CD4-positive, alpha-beta T cell treated with Interleukin-15 for 1 hour (primary cell): ENCODE measurements around the gene TPSG1.
"Not testable (repeated sequence)": the region's sequence is repeated elsewhere in the genome, so short reads cannot be mapped to it uniquely, and the experiment has no call there.

Experiments
- DNase-seq: peaks from one replicate; pipeline ENCODE4 v3.0.0-alpha.2; 2020

Gene TPSG1

GRCh38 chr16:1213796-1214372, 11.2 kb downstream of the TPSG1 start:
- no peak for DNase-seq

DNA sequence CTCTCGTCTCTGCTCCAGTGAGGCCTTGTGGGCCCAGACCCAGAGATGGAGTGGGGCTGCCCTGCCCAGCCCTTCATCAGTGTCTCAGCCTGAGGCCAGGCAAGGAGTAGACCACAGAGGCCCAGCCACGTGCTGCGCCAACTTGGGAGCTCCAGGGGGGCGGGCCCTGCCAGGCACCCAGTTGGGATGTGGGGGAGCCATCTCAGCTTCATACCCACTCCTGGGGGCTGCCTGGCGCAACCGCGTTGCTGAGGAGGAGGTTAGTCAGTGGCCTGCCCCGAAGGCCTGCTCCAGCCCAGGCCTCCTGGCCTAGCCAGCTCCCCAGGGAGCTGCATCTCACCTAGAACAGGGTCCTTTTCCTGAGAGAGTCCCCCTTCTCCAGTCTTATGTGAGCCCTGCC, 11.8 kb downstream of the TPSG1 start:
- no peak for DNase-seq

GRCh38 chr16:1212616-1213194, 12.4 kb downstream of the TPSG1 start:
- no peak for DNase-seq

DNA sequence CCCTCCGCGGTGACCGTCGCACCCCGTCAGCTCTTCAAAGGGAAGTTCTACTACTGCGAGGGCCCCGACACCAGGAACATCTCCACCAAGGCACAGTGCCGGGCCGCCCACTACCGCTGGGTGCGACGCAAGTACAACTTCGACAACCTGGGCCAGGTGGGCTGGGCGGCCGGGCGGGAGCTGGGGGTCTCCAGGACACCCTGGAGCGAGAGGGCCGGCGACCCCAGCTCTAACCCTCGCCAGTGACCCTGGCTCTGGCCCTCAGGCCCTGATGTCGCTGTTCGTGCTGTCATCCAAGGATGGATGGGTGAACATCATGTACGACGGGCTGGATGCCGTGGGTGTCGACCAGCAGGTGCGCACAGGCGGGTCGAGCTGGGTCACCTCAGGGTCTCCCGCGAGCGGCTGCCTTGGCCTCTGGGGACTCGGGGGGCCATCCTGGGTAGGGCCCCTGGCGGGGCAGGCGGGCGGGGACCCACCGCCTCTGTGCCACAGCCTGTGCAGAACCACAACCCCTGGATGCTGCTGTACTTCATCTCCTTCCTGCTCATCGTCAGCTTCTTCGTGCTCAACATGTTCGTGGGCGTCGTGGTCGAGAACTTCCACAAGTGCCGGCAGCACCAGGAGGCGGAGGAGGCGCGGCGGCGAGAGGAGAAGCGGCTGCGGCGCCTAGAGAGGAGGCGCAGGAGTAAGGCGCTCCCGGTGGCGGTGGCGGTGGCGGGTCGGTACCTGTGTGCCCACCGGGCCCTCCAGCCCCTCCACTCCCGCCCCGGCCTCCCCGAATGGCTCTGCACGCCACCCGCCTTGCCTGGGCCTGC, 13.4 kb downstream of the TPSG1 start:
- no peak for DNase-seq

GRCh38 chr16:1210461-1210860, 14.6 kb downstream of the TPSG1 start:
- DNase-seq: no peak

DNA sequence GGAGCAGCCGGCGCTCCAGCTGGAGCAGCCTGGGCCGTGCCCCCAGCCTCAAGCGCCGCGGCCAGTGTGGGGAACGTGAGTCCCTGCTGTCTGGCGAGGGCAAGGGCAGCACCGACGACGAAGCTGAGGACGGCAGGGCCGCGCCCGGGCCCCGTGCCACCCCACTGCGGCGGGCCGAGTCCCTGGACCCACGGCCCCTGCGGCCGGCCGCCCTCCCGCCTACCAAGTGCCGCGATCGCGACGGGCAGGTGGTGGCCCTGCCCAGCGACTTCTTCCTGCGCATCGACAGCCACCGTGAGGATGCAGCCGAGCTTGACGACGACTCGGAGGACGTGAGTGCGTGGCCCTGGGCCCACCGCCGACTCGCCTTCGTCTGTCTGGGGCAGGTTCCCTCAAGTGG, 16.0 kb downstream of the TPSG1 start:
- DNase-seq: no peak

GRCh38 chr16:1208239-1208830, 16.7 kb downstream of the TPSG1 start:
- DNase-seq: no peak

DNA sequence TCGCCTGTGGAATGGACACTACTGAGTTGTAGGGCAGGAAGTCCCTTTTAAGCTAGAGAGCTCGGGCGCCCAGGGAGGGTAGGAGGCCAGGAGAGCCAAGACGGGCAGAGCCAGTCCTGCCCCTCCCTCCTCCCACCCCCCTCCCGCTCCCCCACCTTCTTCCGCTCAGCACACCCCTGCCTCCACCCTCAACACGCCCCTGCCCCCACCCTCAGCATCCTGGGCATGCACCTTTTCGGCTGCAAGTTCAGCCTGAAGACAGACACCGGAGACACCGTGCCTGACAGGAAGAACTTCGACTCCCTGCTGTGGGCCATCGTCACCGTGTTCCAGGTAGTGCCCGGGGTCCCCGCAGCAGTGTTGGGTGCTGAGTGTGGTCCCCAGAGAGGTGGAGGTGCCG, 18.3 kb downstream of the TPSG1 start:
- no peak for DNase-seq

DNA sequence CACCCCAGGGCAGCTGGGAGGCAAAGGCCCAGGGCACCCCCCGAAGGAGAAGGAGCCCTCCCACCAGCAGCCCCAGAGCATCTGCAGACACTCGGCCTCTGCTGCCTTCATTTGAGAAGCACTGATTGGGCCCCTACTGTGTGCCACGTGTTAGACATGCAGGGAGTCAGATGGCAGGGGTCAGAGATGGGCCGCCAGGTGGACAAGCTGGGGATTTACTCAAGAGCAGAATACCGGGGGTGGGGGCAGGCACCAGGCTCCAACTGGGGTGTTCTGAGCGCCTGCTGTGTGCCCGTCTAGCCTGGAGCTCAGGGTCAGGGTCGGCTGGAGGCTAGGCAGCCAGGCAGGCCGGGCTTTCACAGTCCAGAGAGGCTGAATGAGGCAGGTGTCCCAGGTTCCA, 18.7 kb downstream of the TPSG1 start:
- no peak for DNase-seq

DNA sequence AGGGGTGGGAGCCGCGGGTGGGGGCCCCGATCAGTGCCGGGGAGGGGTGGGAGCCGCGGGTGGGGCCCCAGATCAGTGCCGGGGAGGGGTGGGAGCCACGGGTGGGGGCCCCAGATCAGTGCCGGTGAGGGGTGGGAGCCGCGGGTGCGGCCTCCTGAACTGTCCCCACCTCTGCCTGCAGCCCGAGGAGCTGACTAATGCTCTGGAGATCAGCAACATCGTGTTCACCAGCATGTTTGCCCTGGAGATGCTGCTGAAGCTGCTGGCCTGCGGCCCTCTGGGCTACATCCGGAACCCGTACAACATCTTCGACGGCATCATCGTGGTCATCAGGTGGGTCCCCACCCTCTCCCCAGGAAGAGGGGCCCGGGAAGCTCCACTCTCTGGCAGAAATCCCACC, 20.1 kb downstream of the TPSG1 start:
- no peak for DNase-seq

DNA sequence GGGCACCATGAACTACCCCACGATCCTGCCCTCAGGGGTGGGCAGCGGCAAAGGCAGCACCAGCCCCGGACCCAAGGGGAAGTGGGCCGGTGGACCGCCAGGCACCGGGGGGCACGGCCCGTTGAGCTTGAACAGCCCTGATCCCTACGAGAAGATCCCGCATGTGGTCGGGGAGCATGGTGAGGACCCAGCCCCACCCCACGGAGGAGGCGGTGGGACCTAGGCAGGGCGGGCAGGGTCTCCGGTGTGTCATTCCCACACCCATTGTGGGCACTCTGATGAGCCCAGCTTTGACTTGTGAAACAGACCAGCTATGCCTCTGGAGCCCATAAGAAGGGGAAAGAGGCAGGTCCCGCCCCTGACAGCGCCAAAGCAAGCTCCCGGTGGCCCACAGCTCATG, 22.8 kb downstream of the TPSG1 start:
- DNase-seq: no peak

DNA sequence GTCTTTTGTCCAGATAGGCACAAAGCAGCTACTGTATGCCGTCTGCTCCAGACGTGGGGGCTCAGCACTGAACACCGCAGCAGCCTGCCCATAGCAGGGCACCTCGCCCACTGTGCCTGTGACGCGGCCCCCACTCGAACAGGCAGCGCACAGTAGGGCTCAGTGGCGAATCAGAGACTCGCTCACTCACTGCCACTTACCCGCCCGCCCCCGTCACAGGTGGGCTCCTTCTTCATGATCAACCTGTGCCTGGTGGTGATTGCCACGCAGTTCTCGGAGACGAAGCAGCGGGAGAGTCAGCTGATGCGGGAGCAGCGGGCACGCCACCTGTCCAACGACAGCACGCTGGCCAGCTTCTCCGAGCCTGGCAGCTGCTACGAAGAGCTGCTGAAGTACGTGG, 23.6 kb downstream of the TPSG1 start:
- no peak for DNase-seq

DNA sequence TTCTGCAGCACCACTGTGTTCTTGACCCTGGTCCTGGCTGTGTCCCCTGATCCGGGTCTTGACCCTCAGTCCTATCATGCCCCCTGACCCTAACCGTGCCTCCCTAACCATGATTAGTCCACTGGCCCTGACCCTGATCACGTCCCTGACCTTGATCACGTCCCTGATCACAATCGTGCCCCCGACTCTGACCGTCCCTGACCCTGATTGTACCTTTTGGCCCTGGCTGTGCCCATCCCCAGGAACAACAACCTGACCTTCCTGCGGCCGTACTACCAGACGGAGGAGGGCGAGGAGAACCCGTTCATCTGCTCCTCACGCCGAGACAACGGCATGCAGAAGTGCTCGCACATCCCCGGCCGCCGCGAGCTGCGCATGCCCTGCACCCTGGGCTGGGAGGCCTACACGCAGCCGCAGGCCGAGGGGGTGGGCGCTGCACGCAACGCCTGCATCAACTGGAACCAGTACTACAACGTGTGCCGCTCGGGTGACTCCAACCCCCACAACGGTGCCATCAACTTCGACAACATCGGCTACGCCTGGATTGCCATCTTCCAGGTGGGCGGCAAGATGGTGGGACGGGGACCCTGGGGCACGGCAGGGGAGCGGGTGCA, 24.9 kb downstream of the TPSG1 start:
- DNase-seq: no peak

DNA sequence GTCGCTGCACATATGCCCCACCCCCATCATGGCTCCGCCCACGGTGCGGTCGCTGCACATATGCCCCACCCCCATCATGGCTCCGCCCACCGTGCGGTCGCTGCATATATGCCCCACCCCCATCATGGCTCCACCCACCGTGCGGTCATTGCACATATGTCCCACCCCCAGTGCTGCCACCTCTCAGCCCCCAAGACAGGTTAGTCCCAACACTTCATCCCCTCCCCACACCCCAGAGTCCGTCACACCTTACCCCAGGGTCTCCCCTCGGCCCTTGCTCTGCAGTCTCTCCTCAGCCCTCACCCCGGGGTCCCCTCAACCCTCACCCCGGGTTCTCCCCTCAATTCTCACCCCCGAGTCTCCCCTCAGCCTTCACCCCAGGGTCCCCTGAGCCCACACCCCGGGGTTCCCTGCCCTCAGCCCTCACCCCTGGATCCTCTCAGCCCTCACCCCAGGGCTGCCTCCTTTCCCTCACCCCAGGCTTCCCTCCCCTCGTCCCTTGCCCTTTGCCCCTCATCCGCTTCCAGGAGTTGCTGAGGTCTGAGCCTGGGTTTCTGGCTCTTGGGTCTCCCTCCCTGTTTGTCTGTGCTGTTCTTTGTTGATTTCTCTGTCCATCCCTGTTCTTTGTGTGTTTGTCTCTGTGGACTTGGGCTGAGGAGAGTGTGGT, 25.6 kb downstream of the TPSG1 start:
- no peak for DNase-seq

GRCh38 chr16:1198671-1199346, 26.3 kb downstream of the TPSG1 start:
- DNase-seq: not testable (repeated sequence)

DNA sequence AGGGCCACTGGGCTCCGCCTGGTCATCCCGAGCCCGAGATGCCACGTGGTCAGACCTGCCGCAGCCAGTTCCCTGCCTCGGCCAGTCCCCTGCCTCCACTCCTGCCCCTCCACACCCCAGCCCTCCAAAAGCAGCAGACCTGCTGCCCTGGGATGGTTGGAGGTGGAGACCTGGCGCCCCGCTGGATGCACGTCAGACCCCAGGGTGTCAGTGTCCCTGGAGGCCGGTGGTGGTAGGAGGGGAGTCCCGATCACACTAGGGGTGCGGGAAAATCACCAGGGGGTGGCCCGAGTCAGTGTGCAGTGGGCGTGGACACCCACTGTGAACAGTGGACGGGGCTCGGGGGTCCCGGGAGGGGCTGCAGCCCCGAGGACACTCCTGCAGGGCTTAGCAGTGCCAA, 26.9 kb downstream of the TPSG1 start:
- no peak for DNase-seq

- no peak for DNase-seq
These were observed 27.7 kb downstream of the TPSG1 start for GRCh38 chr16:1197237-1197866.

DNA sequence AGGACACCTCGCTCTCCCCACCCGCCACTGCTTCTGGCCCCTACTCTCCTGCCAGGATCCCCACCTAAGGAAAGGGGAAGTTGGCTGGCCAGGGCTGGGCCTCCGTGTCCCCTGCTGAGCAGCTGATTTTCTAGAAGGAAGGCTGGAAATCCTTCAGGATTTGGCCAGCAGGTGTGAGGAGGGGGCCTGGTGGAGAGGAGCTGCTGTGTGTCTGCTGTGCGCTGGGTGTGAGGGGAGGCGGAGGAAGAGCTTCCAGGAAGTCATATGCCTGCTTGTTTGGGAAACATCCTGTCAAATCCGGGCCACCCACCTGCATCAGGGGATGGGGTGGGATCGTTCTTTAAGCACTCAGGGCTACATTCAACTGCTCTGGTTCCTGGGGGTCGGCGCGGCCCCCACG, 28.6 kb downstream of the TPSG1 start:
- DNase-seq: no peak

DNA sequence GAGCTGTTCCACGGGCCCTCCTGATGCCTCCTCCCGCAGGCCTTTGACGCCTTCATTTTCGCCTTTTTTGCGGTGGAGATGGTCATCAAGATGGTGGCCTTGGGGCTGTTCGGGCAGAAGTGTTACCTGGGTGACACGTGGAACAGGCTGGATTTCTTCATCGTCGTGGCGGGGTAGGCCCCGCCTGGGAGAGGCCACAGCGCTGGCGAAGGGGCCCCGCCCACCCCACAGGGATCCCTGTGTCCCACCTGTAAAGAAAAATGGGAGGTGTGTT, 29.7 kb downstream of the TPSG1 start:
- no peak for DNase-seq

DNA sequence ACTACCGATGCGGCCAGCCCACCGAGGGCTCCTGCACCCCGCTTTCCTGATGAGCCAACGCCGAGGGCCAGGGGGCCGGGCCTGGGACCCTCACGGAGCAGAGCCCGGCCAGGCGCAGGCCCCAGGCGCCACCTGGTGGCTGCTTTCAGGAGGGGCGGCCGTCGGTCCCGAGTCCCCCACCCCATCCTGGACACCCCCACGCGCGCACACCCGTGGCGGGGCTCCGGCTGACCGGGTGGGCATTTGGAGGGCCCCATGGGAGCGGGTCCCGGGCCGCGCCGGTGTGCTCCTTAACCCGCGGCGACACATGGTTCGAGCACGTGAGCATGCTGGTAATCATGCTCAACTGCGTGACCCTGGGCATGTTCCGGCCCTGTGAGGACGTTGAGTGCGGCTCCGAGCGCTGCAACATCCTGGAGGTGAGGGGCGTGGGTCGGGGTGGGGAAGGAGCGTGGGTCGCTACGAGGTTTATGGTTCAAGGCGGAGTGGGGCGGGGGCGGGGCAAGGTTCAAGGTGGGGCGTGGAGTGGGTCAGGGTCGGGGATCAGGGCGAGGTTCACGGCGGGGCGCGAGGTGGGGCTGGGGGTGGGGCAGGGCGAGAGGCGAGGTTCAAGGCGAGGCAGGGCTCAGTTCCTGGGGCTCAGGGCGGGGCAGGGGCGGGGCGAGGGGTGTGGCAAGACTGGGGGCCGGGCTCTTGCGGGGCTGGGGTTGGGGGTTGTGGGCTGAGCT, 30.2 kb downstream of the TPSG1 start:
- no peak for DNase-seq

DNA sequence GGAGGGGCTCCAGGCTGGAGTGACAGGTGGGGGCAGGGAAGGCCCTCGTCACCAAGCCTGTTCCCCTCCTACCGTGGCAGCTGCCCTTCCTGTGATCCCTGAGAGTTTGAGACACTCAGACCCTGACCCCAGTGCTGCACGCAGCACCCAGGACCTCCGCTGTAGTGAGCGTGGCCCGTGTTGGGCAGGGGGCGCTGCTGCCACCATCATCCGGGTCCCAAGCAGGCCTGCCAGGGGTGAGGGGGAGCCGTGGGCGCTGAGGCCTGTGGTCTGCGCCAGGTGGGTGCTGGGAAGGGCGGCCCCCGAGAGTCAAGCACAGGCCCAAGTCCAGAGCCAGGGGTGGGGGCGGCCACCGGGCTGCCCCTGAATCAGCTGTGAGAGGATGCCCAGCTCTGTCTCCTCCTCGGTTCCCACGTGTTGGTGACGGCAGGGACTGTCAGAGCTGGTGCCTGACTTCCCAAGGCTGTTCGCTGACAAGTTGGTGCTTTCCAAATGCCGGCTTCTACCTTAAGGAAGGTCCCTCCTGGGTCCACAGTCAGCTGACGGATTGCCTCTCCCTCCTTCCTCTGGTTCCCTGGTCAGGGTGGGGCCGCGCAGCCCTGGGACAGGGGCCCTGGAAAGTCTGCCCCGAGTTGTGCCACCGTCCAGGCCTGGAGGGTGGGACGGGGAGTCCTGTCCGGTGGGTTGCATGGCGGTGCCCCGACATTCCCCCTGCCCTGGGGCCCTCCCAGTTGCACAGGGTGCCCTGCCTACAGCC, 31.1 kb downstream of the TPSG1 start:
- DNase-seq: no peak
